T-helper 1 cell treated with Interleukin-12 subunit alpha and Interleukin-12 subunit beta and Interleukin-4 antibody, amounts not matched to agents 30 ng/mL and 1 ng/mL, for 36 hours (primary cell): ENCODE results near the gene MAP7. TPM values are rescaled to one million over a fixed set of nuclear protein-coding genes. Genes with fewer than 3 reads are reported as not detected.

Source experiments
- intact Hi-C: fragments of 100-400 bp; cut with micrococcal nuclease; formaldehyde crosslinking; loops from one replicate; pipeline ENCODE4 v1.15.1; 2024
- total RNA-seq: library from RNA; stranded (reverse); gene quantifications from 2 replicates; pipeline ENCODE4 v1.2.3, GENCODE V29; 2022

The MAP7 gene
- total RNA-seq, 1 donor from 2014 or later, result 1.4 TPM

DNA sequence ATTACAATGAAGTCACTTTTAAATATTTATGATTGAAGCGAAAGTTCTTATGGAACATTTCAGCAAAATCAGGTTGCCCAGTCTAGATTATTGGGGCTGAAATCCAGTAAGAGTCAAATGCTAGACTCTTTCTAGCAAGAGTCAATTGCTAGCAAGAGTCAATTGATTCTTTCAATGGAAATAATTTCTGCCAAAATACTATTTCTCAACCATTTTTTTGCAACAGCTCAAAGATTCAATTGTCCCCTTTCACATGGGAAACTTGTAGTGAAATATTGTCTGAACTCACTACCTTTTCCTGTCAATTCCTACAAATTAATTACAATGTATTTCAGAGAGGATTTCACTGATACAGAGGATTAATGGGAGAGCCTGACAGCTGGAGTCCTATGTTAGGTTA is 78.3 kb downstream of the MAP7 start:
- intact Hi-C loops, result no loop called here

DNA sequence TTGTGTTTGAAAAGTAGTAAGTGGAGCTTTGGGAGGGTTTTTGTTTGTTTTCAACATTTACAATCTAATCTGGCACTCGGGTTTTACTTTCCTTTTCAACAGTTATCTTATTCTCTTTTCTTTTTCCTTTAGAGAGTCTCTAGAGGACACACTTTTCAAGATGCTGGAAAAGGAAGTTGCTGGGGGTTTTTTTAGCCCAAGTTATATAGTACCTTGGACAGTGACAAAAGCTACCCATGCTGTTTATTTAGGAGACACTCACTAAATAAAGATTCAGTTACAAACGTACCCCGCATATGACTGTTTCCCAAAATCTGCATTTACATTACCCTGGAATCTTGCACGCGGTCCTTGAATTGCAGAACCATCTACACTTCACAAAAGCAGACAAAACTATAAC is 78.8 kb downstream of the MAP7 start:
- intact Hi-C loops, result no loop called here

DNA sequence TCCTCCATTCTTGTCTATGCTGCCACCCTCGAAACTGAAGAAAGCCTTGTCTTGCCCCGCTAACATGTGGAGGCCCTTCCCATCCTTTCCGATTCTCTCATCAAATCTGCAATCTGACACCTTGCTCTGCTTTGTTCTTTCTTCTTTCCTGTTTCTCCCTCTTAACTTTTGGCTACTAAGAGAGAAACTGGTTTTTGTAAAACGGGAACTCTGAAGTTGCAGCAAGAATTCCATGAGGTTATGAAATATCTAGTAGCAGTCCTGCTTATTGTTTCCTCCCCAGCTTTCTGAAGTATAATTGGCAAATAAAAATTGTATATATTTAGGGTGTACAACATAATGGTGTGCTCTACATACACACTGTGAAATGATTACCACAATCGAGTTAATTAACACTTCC is 80.2 kb downstream of the MAP7 start:
- intact Hi-C loops, result no loop called here

DNA sequence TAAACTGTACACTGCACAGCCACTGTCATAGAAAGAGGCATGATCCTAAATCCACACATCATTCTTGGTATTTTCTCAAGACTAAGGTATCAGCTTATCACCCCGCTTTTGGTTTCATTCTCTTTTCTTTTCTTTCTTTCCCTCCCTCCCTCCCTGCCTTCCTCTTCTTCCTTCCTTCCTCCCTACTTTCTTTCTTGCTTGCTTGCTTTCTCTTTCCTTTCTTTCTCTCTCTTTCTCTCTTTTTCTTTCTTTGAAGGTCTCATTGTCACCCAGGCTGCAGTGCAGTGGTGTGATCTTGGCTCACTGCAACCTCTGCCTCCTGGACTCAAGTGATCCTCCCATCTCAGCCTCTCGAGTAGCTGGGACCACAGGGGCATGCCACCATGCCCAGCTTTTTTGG is 81.1 kb downstream of the MAP7 start:
- intact Hi-C loops, result no loop called here

DNA sequence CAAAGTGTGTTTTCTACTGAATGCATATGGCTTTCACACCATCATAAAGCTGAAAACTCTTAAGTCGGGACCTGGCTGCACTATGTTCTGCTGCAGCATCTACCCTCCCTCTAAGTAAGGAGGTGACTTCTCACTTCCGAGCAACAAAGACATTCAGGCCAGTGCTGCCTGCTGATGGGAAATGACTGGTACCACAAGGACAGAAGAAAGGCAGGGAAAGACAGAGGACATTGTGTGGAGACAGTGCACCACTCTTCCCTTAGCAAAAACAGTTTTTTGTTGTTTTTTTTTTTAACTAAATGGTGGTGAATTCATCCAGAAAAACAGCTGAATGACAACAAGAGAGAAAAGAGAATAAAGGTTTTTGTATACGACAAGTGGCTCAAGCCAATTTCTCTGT is 81.5 kb downstream of the MAP7 start:
- intact Hi-C loops, result no loop called here

DNA sequence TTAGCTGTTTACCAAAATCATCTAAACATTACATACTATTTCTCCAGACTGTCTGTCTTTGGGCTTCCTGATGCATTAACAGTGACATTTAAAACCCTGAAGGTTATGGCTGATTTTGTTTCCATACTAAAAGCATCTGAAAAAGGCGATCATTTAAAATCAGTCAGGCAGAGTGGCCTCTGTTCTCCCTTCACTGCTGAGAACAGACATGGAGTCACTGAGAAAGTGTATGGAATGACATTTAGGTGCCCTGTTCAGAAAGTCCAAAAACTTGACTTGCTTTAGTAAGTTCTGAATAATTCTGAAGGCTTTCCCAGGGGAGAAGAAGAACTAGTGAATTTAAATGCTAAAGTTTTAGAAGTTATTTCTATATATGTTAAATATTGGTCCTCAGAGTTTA is 83.0 kb downstream of the MAP7 start:
- intact Hi-C loops, result no loop called here

DNA sequence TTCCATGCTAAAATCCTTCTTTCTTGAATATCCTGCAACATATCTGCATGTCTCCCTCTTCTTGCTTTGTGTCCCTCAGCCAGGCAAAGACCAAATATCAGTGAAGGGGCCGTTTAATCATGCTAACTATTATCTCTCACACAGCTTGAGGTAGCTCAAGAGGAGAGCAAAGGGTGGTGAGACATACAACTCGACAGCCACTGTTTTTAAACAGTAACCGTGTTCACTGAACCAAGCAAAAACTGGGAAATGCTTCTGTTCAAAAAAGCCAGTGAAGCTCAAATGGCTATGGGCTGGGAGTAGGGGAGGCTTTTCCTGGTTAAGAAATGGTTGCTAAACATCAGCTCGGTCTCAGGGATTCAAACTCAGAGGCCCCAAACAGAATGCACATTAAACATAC is 83.4 kb downstream of the MAP7 start:
- intact Hi-C loops, result no loop called here

DNA sequence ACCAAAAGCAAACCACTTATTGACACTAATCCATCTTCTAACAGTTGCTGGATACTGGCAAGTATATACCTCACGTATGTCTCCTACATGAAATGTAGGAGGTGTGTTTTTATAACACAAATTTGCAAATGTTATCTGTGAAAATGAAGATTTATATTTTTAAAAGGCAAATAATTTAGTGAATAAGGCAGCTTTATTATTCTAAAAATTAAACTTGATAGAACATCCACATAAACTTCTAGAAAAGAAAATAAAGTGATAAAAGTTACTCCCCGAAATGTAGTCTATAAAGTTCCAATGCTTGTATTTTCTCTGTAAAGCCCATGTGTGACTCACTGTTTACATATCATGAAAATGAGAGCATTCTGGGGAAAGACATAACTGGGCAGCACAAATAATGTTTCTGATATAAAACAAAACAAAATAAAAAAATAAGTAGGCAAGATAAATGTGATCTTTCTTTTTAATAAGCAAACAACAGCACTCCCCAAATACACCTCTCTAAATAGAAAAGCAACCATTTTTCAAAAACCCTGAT is 84.4 kb downstream of the MAP7 start:
- intact Hi-C loops, result no loop called here

DNA sequence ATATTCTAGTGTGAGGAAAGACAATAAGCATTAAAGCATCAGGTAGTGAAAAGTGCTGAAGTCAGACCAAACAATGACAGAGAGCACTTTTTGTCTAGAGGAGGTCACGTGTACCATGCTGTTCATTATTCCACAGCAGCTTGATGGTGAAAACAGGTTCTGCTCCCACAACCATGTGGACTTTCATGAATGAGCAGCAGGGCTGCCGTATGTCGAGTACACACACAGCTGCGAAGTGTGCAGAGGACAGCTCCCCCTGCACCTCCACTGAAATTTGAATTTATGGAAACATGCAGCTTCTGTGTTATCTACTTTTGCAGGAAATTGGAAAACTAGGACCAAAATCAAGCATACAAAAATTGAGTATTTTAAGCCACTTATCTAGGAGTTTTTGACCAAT is 85.3 kb downstream of the MAP7 start:
- intact Hi-C loops, result no loop called here

DNA sequence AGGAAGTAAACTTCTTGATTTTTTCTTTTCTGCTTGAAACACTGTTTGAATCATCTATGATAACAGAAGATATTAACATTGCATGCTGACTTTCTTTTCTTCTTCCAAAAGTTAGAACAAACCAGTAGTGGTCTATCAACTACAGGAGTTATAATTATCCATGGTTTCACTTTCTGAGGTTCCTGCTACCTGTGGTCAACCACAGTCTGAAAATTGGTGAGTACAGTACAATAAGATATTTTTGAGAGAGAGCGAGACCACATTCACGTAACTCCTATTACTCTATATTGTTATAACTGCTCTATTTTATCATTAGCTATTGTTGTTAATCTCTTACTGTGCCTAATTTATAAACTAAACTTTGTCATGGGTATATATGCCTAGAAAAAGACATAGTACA is 86.1 kb downstream of the MAP7 start:
- intact Hi-C loops, result no loop called here

DNA sequence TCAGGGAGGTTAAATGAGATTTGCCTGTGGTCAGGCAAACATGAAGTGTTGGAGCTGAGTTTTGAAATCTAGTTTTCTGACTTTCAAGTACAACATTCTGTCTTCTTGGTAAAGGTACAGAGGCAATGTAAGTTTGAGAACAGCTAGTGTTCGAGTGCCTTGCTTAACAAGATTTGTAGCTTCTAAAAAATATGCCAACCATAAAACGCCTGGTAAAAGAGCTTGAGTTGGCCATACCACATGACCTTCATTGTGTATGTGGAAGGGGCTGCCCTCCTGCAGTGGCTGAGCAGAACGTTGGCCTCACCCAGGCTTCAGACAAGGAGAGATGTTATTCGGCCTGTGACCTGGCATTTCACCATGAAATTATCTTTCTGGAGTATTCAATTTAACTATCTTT is 86.5 kb downstream of the MAP7 start:
- intact Hi-C loops, result no loop called here

DNA sequence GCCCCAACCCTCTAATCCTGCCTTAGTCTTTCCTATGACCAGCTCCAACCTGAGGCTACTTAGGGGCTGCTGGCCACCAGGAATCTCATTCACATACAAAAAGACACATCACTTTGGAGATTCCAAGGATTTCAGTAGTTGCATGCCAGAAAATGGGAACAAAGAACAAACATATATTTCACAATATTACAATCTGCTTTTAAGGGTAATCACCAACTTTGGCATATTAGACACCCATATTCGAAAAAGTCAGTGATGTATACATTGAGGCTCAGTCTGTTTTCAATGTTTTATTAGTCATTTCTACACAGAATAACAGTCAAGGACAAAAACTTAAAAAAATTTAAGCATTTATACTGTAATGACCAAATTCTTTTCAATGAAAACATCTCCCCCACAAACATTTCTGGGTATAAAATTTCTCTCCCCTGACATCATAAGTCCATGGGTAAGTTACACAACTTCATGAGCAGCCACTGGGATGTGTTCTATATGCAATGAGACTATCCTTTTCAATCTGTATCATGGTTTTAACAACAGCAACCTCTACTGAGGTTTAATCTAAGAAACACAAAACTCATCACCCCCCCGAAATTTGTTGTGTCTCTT is 103.5 kb downstream of the MAP7 start:
- intact Hi-C loops, result no loop called here

DNA sequence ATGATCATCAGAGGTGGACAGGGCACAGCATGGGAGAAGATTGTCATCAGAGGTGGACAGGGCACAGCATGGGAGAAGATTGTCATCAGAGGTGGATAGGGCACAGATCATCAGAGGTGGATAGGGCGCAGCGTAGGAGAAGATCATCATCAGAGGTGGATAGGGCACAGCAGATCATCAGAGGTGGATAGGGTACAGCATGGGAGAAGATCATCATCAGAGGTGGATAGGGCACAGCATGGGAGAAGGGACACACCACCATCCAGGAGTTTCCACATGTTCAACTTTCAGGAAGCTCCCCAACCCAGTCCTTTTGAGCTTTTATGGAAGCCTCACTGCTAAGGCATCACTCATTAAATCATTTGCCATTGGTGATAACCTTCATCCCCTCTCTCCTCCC is 104.1 kb downstream of the MAP7 start:
- intact Hi-C loops, result no loop called here

DNA sequence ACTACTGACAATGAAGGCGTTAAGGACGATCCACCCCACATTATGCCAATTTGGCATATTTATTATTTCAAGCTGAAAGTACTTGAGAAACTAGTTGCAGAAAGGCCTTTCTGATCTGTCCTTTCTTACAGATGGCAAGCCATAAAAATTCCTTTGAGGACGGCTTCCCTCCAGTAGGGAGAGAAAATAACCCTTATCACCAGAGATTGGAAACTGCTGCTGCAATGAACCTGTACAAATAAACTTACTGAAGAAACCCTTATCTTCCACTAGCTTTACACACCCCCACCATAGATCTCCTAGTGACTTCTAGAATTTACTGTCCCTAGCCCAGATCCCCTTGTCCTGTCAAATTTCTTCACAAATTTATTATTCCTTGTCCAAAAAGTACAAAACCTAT is 105.2 kb downstream of the MAP7 start:
- intact Hi-C loops, result no loop called here

DNA sequence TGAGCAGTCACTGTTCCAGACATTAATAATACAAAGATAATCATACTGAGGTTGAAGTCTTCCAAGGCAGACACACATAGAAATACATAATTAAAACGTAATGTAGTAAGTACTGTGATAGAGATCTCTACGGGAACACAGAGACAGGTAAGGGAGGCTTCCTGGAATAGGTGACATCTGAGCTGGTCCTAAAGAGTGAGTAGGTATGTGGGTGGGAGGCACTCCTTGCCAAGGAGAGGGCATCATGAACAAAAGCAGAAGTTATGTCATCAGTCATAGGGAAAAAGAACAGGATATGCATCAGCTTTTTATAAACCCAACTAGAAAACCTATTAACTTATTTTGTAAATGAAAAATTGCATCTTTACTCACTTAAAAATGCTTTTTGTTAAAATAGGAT is 110.0 kb downstream of the MAP7 start:
- intact Hi-C loops, result no loop called here

DNA sequence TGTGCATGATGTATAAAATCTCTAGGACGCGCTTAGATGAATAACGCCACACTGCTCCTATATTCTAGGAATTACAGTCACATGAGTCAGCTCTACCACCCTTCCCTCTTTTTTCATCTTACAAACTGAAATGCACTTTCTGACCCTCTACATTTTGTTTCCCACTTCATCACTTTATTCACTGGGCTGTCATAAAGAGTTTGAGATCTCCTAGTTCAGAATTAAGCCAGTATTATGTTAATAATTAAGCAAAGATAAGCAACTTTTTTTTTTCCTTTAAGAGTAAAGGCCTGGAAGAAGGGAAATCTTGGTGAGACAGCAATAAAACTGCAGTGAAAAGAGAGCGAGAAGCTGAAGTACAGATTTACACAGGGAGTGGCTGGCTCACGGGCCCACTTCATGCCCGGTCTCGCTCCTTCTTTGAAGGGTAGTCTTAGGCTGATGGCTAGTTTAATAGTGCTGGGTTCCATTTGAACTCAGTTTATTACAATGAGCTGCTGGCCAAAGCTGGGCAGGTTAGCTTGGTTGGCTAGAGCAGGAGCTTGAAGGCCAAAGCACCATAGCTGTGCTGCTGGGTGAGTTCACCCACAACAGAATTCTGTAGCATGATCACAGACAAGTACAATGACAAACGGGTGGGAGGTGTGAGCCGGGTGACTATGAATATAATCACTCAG is 110.6 kb downstream of the MAP7 start:
- intact Hi-C loops, result loop anchor here (5.0 kb wide), 1 partner anchor 1432 kb away; no protein-coding TSS in a partner anchor

DNA sequence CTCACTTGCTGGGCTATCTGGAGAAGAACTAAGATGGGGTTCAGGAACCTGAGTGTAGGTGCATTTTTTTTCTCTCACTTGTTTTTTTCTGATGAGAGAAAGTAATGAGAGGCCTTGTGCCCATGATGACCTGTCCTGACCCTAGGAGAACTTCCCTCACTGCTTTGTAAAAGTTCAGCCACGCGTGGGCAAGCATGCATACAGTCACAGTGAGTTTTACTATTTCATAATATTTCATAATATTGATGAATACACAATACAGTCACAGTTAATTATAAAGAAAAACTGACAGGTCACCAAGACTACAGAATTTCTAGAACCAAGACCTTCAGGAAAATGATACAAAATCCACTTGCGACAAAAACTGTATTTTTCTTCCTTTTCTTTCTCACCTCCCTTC is 111.8 kb downstream of the MAP7 start:
- intact Hi-C loops, result loop anchor here (5.0 kb wide), 1 partner anchor 1431 kb away; no protein-coding TSS in a partner anchor

DNA sequence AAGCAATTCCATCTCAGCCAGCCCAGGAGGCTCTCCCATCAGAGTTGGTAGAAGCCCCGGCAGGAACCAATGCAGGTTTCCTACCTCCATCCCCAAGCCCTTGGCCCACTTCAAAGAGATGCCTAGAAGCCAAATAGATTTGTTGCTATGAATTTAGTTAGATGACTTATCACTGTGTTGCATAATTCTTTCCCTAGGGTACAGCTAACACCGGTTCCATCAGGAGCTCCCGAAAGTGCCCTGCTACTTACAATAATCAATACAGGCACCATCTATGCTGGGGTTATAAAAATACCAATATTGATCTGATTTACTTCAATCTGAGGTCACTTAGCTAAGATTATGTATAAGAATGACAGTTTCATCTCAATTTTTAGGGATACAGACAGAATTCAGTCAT is 113.0 kb downstream of the MAP7 start:
- intact Hi-C loops, result loop anchor here (5.0 kb wide), 1 partner anchor 1430 kb away; no protein-coding TSS in a partner anchor

DNA sequence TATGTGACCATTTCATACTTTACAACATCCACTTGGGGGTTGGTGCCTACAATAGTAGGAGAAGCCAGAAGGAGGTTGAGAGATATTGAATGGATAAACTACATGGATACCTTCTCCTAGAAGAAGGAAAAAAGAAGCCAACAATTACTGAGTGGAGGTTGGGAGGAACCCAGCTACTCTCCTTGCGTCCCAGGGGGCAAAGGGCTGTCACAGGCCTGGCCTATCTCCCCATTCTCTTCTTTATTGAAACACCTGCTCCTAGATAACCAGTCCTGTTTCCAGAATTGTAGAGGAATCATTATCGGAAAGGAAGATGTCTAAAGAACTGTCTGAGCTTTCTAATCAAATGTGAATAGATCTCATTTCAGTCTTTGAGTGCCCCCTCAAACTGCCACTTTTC is 115.1 kb downstream of the MAP7 start:
- intact Hi-C loops, result loop anchor here (5.0 kb wide), 1 partner anchor 1428 kb away; no protein-coding TSS in a partner anchor

DNA sequence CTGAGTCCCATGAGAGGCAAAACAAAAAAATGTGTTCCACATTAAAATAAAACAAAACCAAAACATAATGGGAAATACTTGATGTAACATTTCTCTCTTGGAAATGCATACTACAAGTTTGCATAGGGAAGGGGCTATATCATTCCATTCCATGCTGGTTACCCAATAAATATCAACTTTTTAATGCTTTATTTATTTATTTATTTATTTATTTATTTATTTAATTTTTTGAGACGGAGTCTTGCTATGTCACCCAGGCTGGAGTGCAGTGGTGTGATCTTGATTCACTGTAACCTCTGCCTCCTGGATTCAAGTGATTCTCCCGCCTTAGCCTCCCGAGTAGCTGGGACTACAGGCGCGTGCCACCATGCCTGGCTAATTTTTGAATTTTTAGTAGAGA is 118.9 kb downstream of the MAP7 start:
- intact Hi-C loops, result loop anchor here (5.0 kb wide), 1 partner anchor 116 kb away; no protein-coding TSS in a partner anchor

DNA sequence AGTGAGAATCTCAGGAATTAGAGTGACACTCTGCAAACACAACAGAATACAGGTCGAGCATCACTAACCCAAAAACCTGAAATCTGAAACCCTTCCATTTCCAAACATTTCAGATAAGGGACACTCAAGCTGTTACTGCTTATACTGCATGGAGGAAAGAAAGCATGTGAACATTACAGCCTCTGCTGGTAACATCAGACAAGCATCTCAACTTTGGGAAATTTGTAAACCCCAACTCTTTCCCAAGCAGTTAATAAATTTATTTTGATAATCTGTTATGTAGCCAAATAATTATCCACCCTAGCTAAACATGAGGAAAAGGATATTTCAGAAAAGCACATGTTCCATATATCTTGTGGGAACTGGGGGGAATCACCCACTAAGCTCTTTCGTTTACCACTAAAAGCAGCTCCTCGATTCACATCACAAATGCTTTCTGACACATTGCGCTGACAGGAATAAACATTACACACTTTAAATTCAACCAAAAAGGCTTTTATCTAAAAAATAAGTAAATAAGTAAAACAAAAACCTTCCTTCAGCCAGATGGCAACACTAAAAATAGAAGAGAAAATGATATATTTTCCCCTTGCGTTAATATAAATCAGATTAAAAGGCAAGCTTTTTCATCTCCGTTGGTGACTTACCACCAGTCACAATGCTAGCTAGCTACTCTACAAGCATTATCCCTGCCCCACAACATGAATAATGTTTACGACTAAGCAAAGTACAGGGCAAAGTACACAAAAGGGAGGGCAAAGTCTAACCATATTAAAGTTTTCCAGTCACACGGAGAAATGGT is 120.8 kb downstream of the MAP7 start:
- intact Hi-C loops, result loop anchor here (5.0 kb wide), 1 partner anchor 118 kb away; no protein-coding TSS in a partner anchor

DNA sequence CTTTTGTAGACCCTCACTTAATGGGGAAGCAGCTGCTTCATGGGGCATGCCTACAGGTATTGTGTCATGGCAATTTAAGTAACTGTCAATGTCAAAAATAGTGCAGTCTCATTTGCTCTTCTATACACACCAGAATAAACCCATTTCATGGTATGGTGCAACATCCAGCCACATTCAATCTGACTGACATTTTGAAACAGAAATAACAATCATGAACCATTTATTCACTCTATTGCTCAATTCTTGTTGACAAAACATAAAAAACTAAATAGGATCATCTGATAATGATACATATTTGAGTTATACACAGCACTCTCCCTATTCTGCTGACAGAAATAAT is 122.9 kb downstream of the MAP7 start:
- intact Hi-C loops, result no loop called here
